Neural cell (in vitro differentiated cells): ENCODE data around the gene QARS1. TPM values are rescaled to one million over a fixed set of nuclear protein-coding genes. Genes with fewer than 3 reads are reported as not detected.

Experiments
- H2AFZ ChIP-seq: fragments of 200-600, 300-800 bp; sonication (generic), shearing (Covaris generic); 2 replicates; pipeline ENCODE4 v1.6.0; 2014; ENCODE audit warnings: low read depth, mild to moderate bottlenecking, antibody characterized with exemption, low read length, moderate library complexity
- H3F3A ChIP-seq: fragments of 200-600 bp; shearing (Covaris generic); 2 replicates; pipeline ENCODE4 v1.6.1; 2016; ENCODE audit warnings: mild to moderate bottlenecking, moderate library complexity, mixed read lengths, antibody characterized with exemption, low read length; ENCODE audit not compliant: insufficient read depth, poor library complexity, severe bottlenecking
- H3K27ac ChIP-seq: fragments of 200-600, 300-800 bp; sonication (generic), shearing (Covaris generic); 2 replicates; pipeline ENCODE4 v1.5.1; 2014; ENCODE audit warnings: mild to moderate bottlenecking, low read length, moderate library complexity
- H3K27me3 ChIP-seq: fragments of 300-800, 200-600 bp; sonication (generic), shearing (Covaris generic); 2 replicates; pipeline ENCODE4 v1.6.0; 2014; ENCODE audit warnings: mild to moderate bottlenecking, low read depth, low read length, moderate library complexity; ENCODE audit not compliant: insufficient read depth
- H3K36me3 ChIP-seq: fragments of 300-800, 200-600 bp; sonication (generic), shearing (Covaris generic); 2 replicates; pipeline ENCODE4 v1.5.1; 2014; ENCODE audit warnings: mild to moderate bottlenecking, antibody characterized with exemption, low read length, moderate library complexity; ENCODE audit not compliant: insufficient read depth
- H3K4me2 ChIP-seq: fragments of 300-800, 200-600 bp; sonication (generic), shearing (Covaris generic); 2 replicates; pipeline ENCODE4 v1.6.0; 2014; ENCODE audit warnings: mild to moderate bottlenecking, low read length
- H3K4me3 ChIP-seq: fragments of 300-800, 200-600 bp; sonication (generic), shearing (Covaris generic); 2 replicates; pipeline ENCODE4 v1.5.1; 2014; ENCODE audit warnings: mild to moderate bottlenecking, low read length, moderate library complexity
- H3K79me2 ChIP-seq: fragments of 200-600 bp; shearing (Covaris generic); replicated peaks from 2 replicates; pipeline ENCODE4 v1.6.0; 2014; ENCODE audit warnings: mild to moderate bottlenecking, low read length, moderate library complexity; ENCODE audit not compliant: insufficient read depth
- H3K9ac ChIP-seq: fragments of 300-800, 200-600 bp; sonication (generic), shearing (Covaris generic); 2 replicates; pipeline ENCODE4 v1.6.1; 2016; ENCODE audit warnings: mild to moderate bottlenecking, low read length, mixed read lengths
- H3K9me2 ChIP-seq: fragments of 200-600 bp; shearing (Covaris generic); 2 replicates; pipeline ENCODE4 v1.6.1; 2016; ENCODE audit warnings: mild to moderate bottlenecking, low read length, mixed read lengths; ENCODE audit not compliant: insufficient read depth
- H3K9me3 ChIP-seq: fragments of 200-600, 300-800 bp; sonication (generic), shearing (Covaris generic); 2 replicates; pipeline ENCODE4 v1.6.1; 2016; ENCODE audit warnings: mild to moderate bottlenecking, mixed run types, low read length, moderate library complexity, mixed read lengths
- H4K20me1 ChIP-seq: fragments of 200-600 bp; shearing (Covaris generic); 2 replicates; pipeline ENCODE4 v1.6.1; 2016; ENCODE audit warnings: mild to moderate bottlenecking, mixed run types; ENCODE audit not compliant: insufficient read depth
- CTCF ChIP-seq: fragments of 450-650 bp; IDR thresholded peaks from 2 replicates; pipeline ENCODE4 v1.5.1; 2014; ENCODE audit warnings: antibody characterized with exemption, mild to moderate bottlenecking, moderate library complexity; ENCODE audit not compliant: poor library complexity, severe bottlenecking
- EP300 ChIP-seq: fragments of 450-650 bp; conservative IDR thresholded peaks from 2 replicates; pipeline ENCODE4 v1.6.1; 2014; ENCODE audit warnings: antibody characterized with exemption, mild to moderate bottlenecking, moderate library complexity; ENCODE audit not compliant: poor library complexity, severe bottlenecking
- EZH2 ChIP-seq: fragments of 200-600, 300-800 bp; shearing (Covaris generic), sonication (generic); IDR thresholded peaks from 2 replicates; pipeline ENCODE4 v1.6.1; 2014; ENCODE audit warnings: antibody characterized with exemption, low read length, borderline replicate concordance, mild to moderate bottlenecking; ENCODE audit not compliant: insufficient read depth, poor library complexity, severe bottlenecking
- MXI1 ChIP-seq: fragments of 450-650 bp; conservative IDR thresholded peaks from 2 replicates; pipeline ENCODE4 v1.6.1; 2014; ENCODE audit warnings: antibody characterized with exemption, mild to moderate bottlenecking; ENCODE audit not compliant: poor library complexity, severe bottlenecking
- POLR2AphosphoS5 ChIP-seq: IDR thresholded peaks from 2 replicates; pipeline ENCODE4 v1.6.1; 2012
- RAD21 ChIP-seq: fragments of 450-650 bp; conservative IDR thresholded peaks from 2 replicates; pipeline ENCODE4 v1.6.1; 2014; ENCODE audit warnings: antibody characterized with exemption, mild to moderate bottlenecking, moderate library complexity
- REST ChIP-seq: IDR thresholded peaks from 2 replicates; pipeline ENCODE4 v1.6.1; 2012; ENCODE audit warnings: borderline replicate concordance
- SMC3 ChIP-seq: fragments of 450-650 bp; conservative IDR thresholded peaks from 2 replicates; pipeline ENCODE4 v1.6.1; 2014; ENCODE audit warnings: antibody characterized with exemption, mild to moderate bottlenecking, moderate library complexity; ENCODE audit not compliant: poor library complexity
- TAF1 ChIP-seq: IDR thresholded peaks from 2 replicates; pipeline ENCODE4 v1.6.1; 2012; ENCODE audit warnings: low read depth
- polyA plus RNA-seq: library from polyadenylated mRNA; depleted of rRNA; stranded (reverse); fragments of >200 nt; gene quantifications from 2 replicates; pipeline ENCODE4 v1.2.3, GENCODE V29; 2014

The QARS1 gene
- polyA plus RNA-seq, 1 donor from 2014 or later, result 174 TPM

- peak; percentile 46 for TF ChIP-seq RAD21
- TF ChIP-seq EZH2, result no peak
- TF ChIP-seq TAF1, result no peak
- no peak for TF ChIP-seq CTCF
- peak; percentile 78 for TF ChIP-seq REST
- TF ChIP-seq POLR2AphosphoS5, result peak; percentile 94
- peak; percentile 59 for TF ChIP-seq SMC3
- peak; percentile 85 for TF ChIP-seq MXI1
- peak; percentile 75 for TF ChIP-seq EP300
- Histone ChIP-seq H3K36me3 (peaks cover 1% of the 10 kb centered on the region), H3K79me2 (peaks cover 15% of the 10 kb centered on the region)
These were observed 16.0 kb upstream of the QARS1 start, which contains the start of gene USP19 for GRCh38 chr3:49120438-49121131. Gene USP19, minus strand, starts transcription at chr3:49120823. Its CDS starts 1,678 bp downstream, at chr3:49119145.

GRCh38 chr3:49120096-49120437 is 15.5 kb upstream of the QARS1 start:
- no peak for TF ChIP-seq EP300
- no peak for TF ChIP-seq REST
- no peak for TF ChIP-seq SMC3
- TF ChIP-seq RAD21, result no peak
- no peak for TF ChIP-seq TAF1
- TF ChIP-seq EZH2, result no peak
- Histone ChIP-seq H3K9me2 (no peaks in the 10 kb centered on the region), H3K79me2 (peaks cover 15% of the 10 kb centered on the region), H3K27ac (peak overlapping the region; percentile 92), H3K9ac (peak overlapping the region; percentile 97), H3K27me3 (no peaks in the 10 kb centered on the region), H3K9me3 (no peaks in the 10 kb centered on the region), H3K4me2 (peak overlapping the region; percentile 100), H3F3A (no peaks in the 10 kb centered on the region), H3K4me3 (peak overlapping the region; percentile 100), H2AFZ (peak overlapping the region; percentile 73), H4K20me1 (no peaks in the 10 kb centered on the region), H3K36me3 (peaks cover 6% of the 10 kb centered on the region)

More at GRCh38 chr3:49120438-49121131, 16.0 kb upstream of the QARS1 start, which contains the start of gene USP19:
- Histone ChIP-seq H3K9me2 (no peaks in the 10 kb centered on the region), H3K27ac (peak within 1 kb of the TSS; percentile 92), H3K9ac (peak within 1 kb of the TSS; percentile 97), H2AFZ (peak within 1 kb of the TSS; percentile 73), H3K4me2 (peak within 1 kb of the TSS; percentile 100), H3K27me3 (no peaks in the 10 kb centered on the region), H4K20me1 (no peaks in the 10 kb centered on the region), H3F3A (no peaks in the 10 kb centered on the region), H3K9me3 (no peaks in the 10 kb centered on the region), H3K4me3 (peak within 1 kb of the TSS; percentile 100)
